GM06990 (cell line): ENCODE results near the gene DNAJC13.
"Not testable (repeated sequence)": the region's sequence is repeated elsewhere in the genome, so short reads cannot be mapped to it uniquely, and the experiment has no call there.

Experiments
- DNase-seq: peaks from one replicate; pipeline ENCODE4 v3.0.0-alpha.2; 2011; ENCODE audit not compliant: insufficient read length; ENCODE audit errors: extremely low read depth
- H3K27me3 ChIP-seq: replicated peaks from 2 replicates; pipeline ENCODE4 v1.6.0; 2011; ENCODE audit warnings: low read length; ENCODE audit not compliant: control insufficient read depth, insufficient read depth
- H3K36me3 ChIP-seq: 2 replicates; pipeline ENCODE4 v1.5.1; 2011; ENCODE audit warnings: low read length; ENCODE audit not compliant: control insufficient read depth, insufficient read depth
- H3K4me3 ChIP-seq: replicated peaks from 2 replicates; pipeline ENCODE4 v1.5.1; 2011; ENCODE audit warnings: low read depth, mild to moderate bottlenecking, control low read depth, low read length
- CTCF ChIP-seq: IDR thresholded peaks from 2 replicates; pipeline ENCODE4 v1.5.1; 2011; ENCODE audit warnings: low read length, control low read depth, mild to moderate bottlenecking, inconsistent platforms; ENCODE audit not compliant: insufficient read depth, poor library complexity, severe bottlenecking

The DNAJC13 gene

DNA sequence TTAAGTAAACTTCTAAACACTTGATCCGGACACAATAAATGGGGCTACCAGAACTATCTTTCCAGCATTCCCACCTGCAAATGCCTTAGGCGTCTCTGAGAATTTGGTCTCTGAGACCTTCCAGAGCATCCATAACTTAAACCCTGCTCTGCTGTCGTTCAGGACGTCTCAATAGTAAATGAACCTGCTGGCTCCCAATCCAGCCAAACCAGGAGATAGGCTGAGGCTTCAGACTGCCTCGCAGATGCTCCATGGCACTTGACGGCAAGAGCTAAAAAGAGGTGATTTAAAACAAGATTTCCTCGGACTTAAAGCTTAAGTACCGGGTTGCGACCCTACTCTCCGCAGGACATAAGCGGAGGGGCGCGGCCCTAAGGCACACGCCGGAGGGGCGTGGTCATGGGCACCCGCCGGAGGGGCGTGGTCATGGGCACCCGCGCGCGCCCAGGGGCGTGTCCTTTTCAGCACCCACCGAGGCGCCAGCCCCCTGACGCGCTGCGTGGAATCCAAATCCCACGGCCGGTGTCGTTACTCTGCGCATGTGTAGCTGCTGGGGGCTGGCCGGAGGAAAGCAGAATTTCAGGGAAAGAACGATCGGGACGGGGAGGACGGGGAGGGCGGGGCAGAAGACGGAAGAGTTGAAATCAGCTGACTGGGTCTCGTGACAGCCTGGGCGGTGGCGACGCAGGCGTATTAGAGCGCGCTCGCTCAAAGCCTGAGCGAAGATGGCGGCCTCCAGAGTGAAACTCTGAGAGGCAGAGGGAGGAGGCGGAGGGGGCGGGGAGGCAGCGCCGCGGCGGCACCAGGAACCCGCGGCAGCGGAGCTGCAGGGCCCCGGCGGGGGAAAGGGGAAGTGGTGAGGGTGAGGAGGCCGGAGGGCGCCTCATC, at the start of gene DNAJC13:
TSS of gene DNAJC13 (plus strand) at position 696 of the 888 bp plus-strand sequence. CDS start 17,049 bp downstream, outside the sequence.
- DNase-seq = peak; percentile 93

GRCh38 chr3:132368515-132368914, 48.8 kb upstream of the DNAJC13 start:
- TF ChIP-seq CTCF = no peak
- Histone ChIP-seq H3K36me3 (no peaks in the 10 kb centered on the region), H3K4me3 (no peak overlapping the region), H3K27me3 (no peaks in the 10 kb centered on the region)
- DNase-seq = no peak

More for the DNA sequence above, at the start of gene DNAJC13:
- no peaks in the 10 kb centered on the region for H3K36me3 ChIP-seq
- peak within 1 kb of the TSS; percentile 68 for H3K4me3 ChIP-seq
- H3K27me3 ChIP-seq = no peaks in the 10 kb centered on the region
- TF ChIP-seq CTCF = no peak

DNA sequence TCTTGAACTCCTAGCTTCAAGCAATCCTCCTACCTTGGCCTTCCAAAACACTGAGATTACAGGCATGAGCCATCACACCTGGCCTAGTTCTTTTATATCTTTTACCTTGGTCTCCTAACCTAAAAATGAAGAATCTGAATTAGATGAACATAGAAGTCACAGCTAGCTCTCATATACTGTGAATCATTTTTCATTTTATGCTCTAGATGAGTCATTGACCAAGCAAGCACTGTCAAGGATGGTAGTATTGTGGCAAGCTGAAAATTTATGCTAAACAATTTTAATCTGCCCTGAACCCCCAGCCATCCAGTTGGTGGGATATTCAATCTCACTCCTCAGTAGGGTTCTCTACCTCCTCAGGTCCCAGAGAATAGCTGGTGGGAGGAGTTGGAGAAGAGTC, 48.3 kb upstream of the DNAJC13 start:
- H3K27me3 ChIP-seq = no peaks in the 10 kb centered on the region
- no peak overlapping the region for H3K4me3 ChIP-seq
- TF ChIP-seq CTCF = no peak
- H3K36me3 ChIP-seq = no peaks in the 10 kb centered on the region
- no peak for DNase-seq

- not testable (repeated sequence) for H3K36me3 ChIP-seq, H3K27me3 ChIP-seq, DNase-seq
- H3K4me3 ChIP-seq = peak overlapping the region; percentile 46
These were observed 40.4 kb upstream of the DNAJC13 start for GRCh38 chr3:132376945-132377354.

GRCh38 chr3:132378048-132378762, 39.1 kb upstream of the DNAJC13 start:
- Histone ChIP-seq H3K4me3 (no peak overlapping the region; the same call in 1 of the 2 replicates), H3K36me3 (no peaks in the 10 kb centered on the region), H3K27me3 (no peaks in the 10 kb centered on the region)
- DNase-seq = peak; percentile 44
- TF ChIP-seq CTCF = no peak

DNA sequence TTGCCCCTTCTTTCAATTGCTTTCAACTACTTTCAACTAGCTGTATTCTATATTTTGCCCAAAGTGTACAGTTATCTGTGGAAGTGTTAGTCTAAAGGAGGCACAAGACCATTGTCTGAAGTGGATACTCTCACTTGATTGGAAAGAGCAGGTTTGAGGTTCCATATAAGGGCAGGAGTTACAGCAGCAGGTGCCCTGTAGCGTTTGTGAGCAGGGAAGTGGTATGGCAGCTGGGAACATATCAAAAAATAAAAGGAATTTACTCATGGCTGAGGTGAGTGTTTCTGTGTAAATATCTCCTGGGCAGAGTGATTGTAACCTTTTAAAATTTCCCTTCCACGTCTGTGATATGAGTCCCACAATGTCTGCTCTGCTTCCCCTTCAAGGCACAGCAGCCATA, 38.5 kb upstream of the DNAJC13 start:
- Histone ChIP-seq H3K27me3 (no peaks in the 10 kb centered on the region), H3K36me3 (no peaks in the 10 kb centered on the region), H3K4me3 (peak overlapping the region; percentile 25)
- DNase-seq = no peak
- TF ChIP-seq CTCF = no peak
